Measurements from ENCODE around the gene KCNJ6.

KCNJ6 gene

GRCh38 chr21:37565530-37566223, 350.6 kb downstream of the KCNJ6 start:
- DNase-seq (ENCODE audit: low read depth): no peak
- no peak overlapping the region for H3K4me3 ChIP-seq (ENCODE audit: low read length)
- TF ChIP-seq, protein P1, sequence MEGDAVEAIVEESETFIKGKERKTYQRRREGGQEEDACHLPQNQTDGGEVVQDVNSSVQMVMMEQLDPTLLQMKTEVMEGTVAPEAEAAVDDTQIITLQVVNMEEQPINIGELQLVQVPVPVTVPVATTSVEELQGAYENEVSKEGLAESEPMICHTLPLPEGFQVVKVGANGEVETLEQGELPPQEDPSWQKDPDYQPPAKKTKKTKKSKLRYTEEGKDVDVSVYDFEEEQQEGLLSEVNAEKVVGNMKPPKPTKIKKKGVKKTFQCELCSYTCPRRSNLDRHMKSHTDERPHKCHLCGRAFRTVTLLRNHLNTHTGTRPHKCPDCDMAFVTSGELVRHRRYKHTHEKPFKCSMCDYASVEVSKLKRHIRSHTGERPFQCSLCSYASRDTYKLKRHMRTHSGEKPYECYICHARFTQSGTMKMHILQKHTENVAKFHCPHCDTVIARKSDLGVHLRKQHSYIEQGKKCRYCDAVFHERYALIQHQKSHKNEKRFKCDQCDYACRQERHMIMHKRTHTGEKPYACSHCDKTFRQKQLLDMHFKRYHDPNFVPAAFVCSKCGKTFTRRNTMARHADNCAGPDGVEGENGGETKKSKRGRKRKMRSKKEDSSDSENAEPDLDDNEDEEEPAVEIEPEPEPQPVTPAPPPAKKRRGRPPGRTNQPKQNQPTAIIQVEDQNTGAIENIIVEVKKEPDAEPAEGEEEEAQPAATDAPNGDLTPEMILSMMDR (IDR thresholded peaks at IDR 0.05; ENCODE audit: insufficient read depth, low read depth, low read length, missing control alignments): no peak

- TF ChIP-seq, protein P1 (IDR thresholded peaks at IDR 0.05; ENCODE audit: insufficient read depth, low read depth, low read length, missing control alignments): no peak
- no peak for DNase-seq (ENCODE audit: low read depth)
- no peak overlapping the region for H3K4me3 ChIP-seq (ENCODE audit: low read length)
Observed at GRCh38 chr21:37564924-37565529, 351.2 kb downstream of the KCNJ6 start.

GRCh38 chr21:37564341-37564923, 351.8 kb downstream of the KCNJ6 start:
- DNase-seq (ENCODE audit: low read depth): peak; percentile 99
- TF ChIP-seq, protein P1 (IDR thresholded peaks at IDR 0.05; ENCODE audit: insufficient read depth, low read depth, low read length, missing control alignments): peak; percentile 34
- peak overlapping the region; percentile 77 for H3K4me3 ChIP-seq (ENCODE audit: low read length)

DNA sequence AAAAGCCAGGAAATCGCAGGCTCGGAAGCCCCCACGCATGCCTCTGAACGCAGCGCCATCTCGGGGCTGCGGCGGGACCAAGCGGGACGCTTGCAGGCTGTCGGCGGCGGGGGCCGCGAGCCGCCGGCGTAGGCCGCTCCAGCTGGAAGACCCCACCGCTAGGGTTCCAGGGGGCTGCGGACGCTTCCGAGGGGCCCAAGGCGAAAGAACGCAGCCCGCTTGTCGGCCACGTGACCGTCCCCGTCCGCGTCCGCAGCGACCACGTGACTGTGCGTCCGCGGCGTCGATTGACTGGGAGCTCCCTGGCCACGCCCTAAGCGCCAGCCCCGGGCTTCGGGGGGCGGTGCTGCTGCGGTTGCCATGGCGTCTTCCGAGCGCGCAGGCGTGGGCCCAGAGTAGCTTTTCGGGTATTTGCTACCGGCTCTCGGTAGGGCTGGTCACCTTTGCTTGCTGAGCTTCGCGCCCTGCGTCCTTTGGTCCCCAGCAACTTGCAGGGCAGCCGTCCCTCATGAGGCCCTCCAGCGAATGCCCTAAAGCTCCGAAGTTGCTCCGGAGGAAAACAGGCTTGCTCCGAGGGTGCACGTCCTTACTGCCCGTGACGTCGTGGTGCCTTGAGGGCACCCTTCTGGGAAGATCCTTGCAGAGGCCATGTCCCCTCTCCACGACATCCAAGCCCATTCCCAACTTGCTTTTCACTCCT, 352.5 kb downstream of the KCNJ6 start:
- TF ChIP-seq, protein P1 (IDR thresholded peaks at IDR 0.05; ENCODE audit: insufficient read depth, low read depth, low read length, missing control alignments): peak; percentile 31
- H3K4me3 ChIP-seq (ENCODE audit: low read length): peak overlapping the region; percentile 77
- DNase-seq (ENCODE audit: low read depth): peak; percentile 96

- DNase-seq (ENCODE audit: low read depth): no peak
- H3K4me3 ChIP-seq (ENCODE audit: low read length): peak overlapping the region; percentile 77
- TF ChIP-seq, protein P1 (IDR thresholded peaks at IDR 0.05; ENCODE audit: insufficient read depth, low read depth, low read length, missing control alignments): no peak
Observed at GRCh38 chr21:37562920-37563640, 353.2 kb downstream of the KCNJ6 start.

Data from epithelial cell of esophagus (primary cell).